Breast epithelium (tissue), 3 donors: ENCODE results near the gene SEMG2.

ENCODE experiments used
- CTCF ChIP-seq, 3 donors: fragments of 450-650 bp; IDR thresholded peaks; one replicate each; pipeline ENCODE4 v1.5.1; 2016 to 2017; ENCODE audit warnings: antibody characterized with exemption in 3 of 3, mild to moderate bottlenecking in 3 of 3, moderate library complexity in 3 of 3
- POLR2A ChIP-seq: fragments of 450-650 bp; IDR thresholded peaks from one replicate; pipeline ENCODE4 v1.6.1; 2016; ENCODE audit warnings: antibody characterized with exemption, mild to moderate bottlenecking, moderate library complexity

- no peak for TF ChIP-seq CTCF (IDR thresholded peaks at IDR 0.05)
- no peak for TF ChIP-seq POLR2A
Measured at GRCh38 chr20:45187693-45188092, 33.5 kb upstream of the SEMG2 start.
